HEK293 (cell line): ENCODE results near the gene SLC25A38.

Source experiments
- CTCF ChIA-PET: fragments of 350-600 bp; formaldehyde crosslinking; extraction: SDS; loops from one replicate; lab custom pipeline; 2021; ENCODE audit warnings: antibody characterized with exemption; lab: Yijun Ruan, JAX
- POLR2A ChIA-PET: fragments of 300-600 bp; formaldehyde crosslinking; extraction: SDS; loops from one replicate; lab custom pipeline; 2020; ENCODE audit warnings: antibody characterized with exemption, inconsistent platforms; lab: Yijun Ruan, JAX
- H3K27ac ChIP-seq: fragments of 200-500 bp; sonication (Bioruptor generic); 2 replicates; pipeline ENCODE4 v1.5.1; 2014; ENCODE audit warnings: low read depth, low read length, control low read depth, inconsistent platforms; ENCODE audit errors: extremely low read depth
- H3K36me3 ChIP-seq, 2 experiments: fragments of 200-500 bp in 1 of 2; sonication (Bioruptor generic) in 1 of 2; 1 replicate in 1 of 2; 2 replicates in 1 of 2; pipeline ENCODE4 v1.5.1; 2014 to 2017; ENCODE audit warnings: inconsistent platforms in 2 of 2, low read length in 2 of 2; ENCODE audit not compliant: control insufficient read depth in 2 of 2, insufficient read depth in 1 of 2
- H3K4me1 ChIP-seq: fragments of 200-500 bp; sonication (Bioruptor generic); 2 replicates; pipeline ENCODE4 v1.5.1; 2014; ENCODE audit warnings: mild to moderate bottlenecking, low read length, inconsistent platforms; ENCODE audit not compliant: control insufficient read depth, insufficient read depth
- H3K4me3 ChIP-seq: 2 replicates; pipeline ENCODE4 v1.5.1; 2011; ENCODE audit warnings: low read depth, mild to moderate bottlenecking, control low read depth, low read length, moderate library complexity
- H3K9me3 ChIP-seq: fragments of 200-500 bp; sonication (Bioruptor generic); 2 replicates; pipeline ENCODE4 v1.5.1; 2014; ENCODE audit warnings: low read depth, low read length, inconsistent platforms; ENCODE audit not compliant: control insufficient read depth, insufficient read depth
- HOXD13 ChIP-seq: sonication (generic); formaldehyde crosslinking; IDR thresholded peaks from 2 replicates; pipeline ENCODE4 v1.8.0; 2022; ENCODE audit warnings: missing genetic modification reagents, borderline replicate concordance
- KLF10 ChIP-seq: fragments of 450-650 bp; IDR thresholded peaks from 2 replicates; pipeline ENCODE4 v1.5.1; 2018; ENCODE audit warnings: missing biosample characterization, mild to moderate bottlenecking, missing genetic modification characterization
- KLF7 ChIP-seq: fragments of 450-650 bp; formaldehyde crosslinking; IDR thresholded peaks from 2 replicates; pipeline ENCODE4 v1.5.1; 2016; ENCODE audit warnings: missing biosample characterization, missing genetic modification characterization, borderline replicate concordance
- KLF8 ChIP-seq: fragments of 450-650 bp; formaldehyde crosslinking; IDR thresholded peaks from 2 replicates; pipeline ENCODE4 v1.5.1; 2016; ENCODE audit warnings: missing biosample characterization, missing genetic modification characterization
- OSR2 ChIP-seq: fragments of 450-650 bp; formaldehyde crosslinking; IDR thresholded peaks from 2 replicates; pipeline ENCODE4 v1.5.1; 2016; ENCODE audit warnings: missing biosample characterization, missing genetic modification characterization
- REPIN1 ChIP-seq: fragments of 450-650 bp; formaldehyde crosslinking; IDR thresholded peaks from 2 replicates; pipeline ENCODE4 v1.5.1; 2017; ENCODE audit warnings: missing biosample characterization, missing genetic modification characterization, low read depth
- SP7 ChIP-seq: fragments of 450-650 bp; formaldehyde crosslinking; IDR thresholded peaks from 2 replicates; pipeline ENCODE4 v1.5.1; 2016; ENCODE audit warnings: missing biosample characterization, missing genetic modification characterization
- ZBTB20 ChIP-seq: fragments of 450-650 bp; formaldehyde crosslinking; IDR thresholded peaks from 2 replicates; pipeline ENCODE4 v1.5.1; 2016; ENCODE audit warnings: missing biosample characterization, missing genetic modification characterization
- ZFP3 ChIP-seq: fragments of 450-650 bp; formaldehyde crosslinking; IDR thresholded peaks from 2 replicates; pipeline ENCODE4 v1.5.1; 2016; ENCODE audit warnings: low read depth, missing biosample characterization, missing genetic modification characterization
- ZNF19 ChIP-seq: fragments of 450-650 bp; formaldehyde crosslinking; IDR thresholded peaks from 2 replicates; pipeline ENCODE4; 2016; ENCODE audit warnings: missing biosample characterization, missing genetic modification characterization, low read depth
- ZNF202 ChIP-seq: fragments of 450-650 bp; formaldehyde crosslinking; IDR thresholded peaks from 2 replicates; pipeline ENCODE4 v1.5.1; 2016; ENCODE audit warnings: missing biosample characterization, missing genetic modification characterization, borderline replicate concordance
- ZNF350 ChIP-seq: fragments of 450-650 bp; formaldehyde crosslinking; IDR thresholded peaks from 2 replicates; pipeline ENCODE4 v1.5.0; 2017; ENCODE audit warnings: missing biosample characterization, mild to moderate bottlenecking, missing genetic modification characterization
- ZNF544 ChIP-seq: fragments of 450-650 bp; formaldehyde crosslinking; IDR thresholded peaks from 2 replicates; pipeline ENCODE4 v1.5.0; 2017; ENCODE audit warnings: missing biosample characterization, missing genetic modification characterization
- ZNF596 ChIP-seq: fragments of 450-650 bp; IDR thresholded peaks from 2 replicates; pipeline ENCODE4 v1.5.0; 2018; ENCODE audit warnings: missing biosample characterization, mild to moderate bottlenecking, missing genetic modification characterization, moderate library complexity
- ZNF777 ChIP-seq: fragments of 450-650 bp; formaldehyde crosslinking; IDR thresholded peaks from 2 replicates; pipeline ENCODE4 v1.5.1; 2017; ENCODE audit warnings: missing biosample characterization, missing genetic modification characterization, borderline replicate concordance
- ZNF792 ChIP-seq: fragments of 450-650 bp; formaldehyde crosslinking; IDR thresholded peaks from 2 replicates; pipeline ENCODE4 v1.5.1; 2016; ENCODE audit warnings: missing biosample characterization, missing genetic modification characterization
- ZSCAN30 ChIP-seq: fragments of 450-650 bp; IDR thresholded peaks from 2 replicates; pipeline ENCODE4 v1.5.1; 2018; ENCODE audit warnings: missing biosample characterization, mild to moderate bottlenecking, missing genetic modification characterization, moderate library complexity
- TF ChIP-seq, protein P1 (sequence below): fragments of 450-650 bp; formaldehyde crosslinking; IDR thresholded peaks from 2 replicates; pipeline ENCODE4 v1.5.1; 2017; ENCODE audit warnings: missing biosample characterization, missing genetic modification characterization
- TF ChIP-seq, protein P2 (sequence below): fragments of 450-650 bp; formaldehyde crosslinking; IDR thresholded peaks from 2 replicates; pipeline ENCODE4 v1.5.1; 2016; ENCODE audit warnings: missing biosample characterization, missing genetic modification characterization
- TF ChIP-seq, protein P3 (sequence below): fragments of 450-650 bp; formaldehyde crosslinking; IDR thresholded peaks from 2 replicates; pipeline ENCODE4 v1.5.1; 2016; ENCODE audit warnings: missing biosample characterization, missing genetic modification characterization
- TF ChIP-seq, protein P4 (sequence below): fragments of 450-650 bp; formaldehyde crosslinking; IDR thresholded peaks from 2 replicates; pipeline ENCODE4 v1.5.1; 2017; ENCODE audit warnings: missing biosample characterization, missing genetic modification characterization
- TF ChIP-seq, protein P5 (sequence below): fragments of 450-650 bp; formaldehyde crosslinking; conservative IDR thresholded peaks from 2 replicates; pipeline ENCODE4 v1.5.1; 2016; ENCODE audit warnings: low read depth, missing biosample characterization, missing genetic modification characterization

The SLC25A38 gene

DNA sequence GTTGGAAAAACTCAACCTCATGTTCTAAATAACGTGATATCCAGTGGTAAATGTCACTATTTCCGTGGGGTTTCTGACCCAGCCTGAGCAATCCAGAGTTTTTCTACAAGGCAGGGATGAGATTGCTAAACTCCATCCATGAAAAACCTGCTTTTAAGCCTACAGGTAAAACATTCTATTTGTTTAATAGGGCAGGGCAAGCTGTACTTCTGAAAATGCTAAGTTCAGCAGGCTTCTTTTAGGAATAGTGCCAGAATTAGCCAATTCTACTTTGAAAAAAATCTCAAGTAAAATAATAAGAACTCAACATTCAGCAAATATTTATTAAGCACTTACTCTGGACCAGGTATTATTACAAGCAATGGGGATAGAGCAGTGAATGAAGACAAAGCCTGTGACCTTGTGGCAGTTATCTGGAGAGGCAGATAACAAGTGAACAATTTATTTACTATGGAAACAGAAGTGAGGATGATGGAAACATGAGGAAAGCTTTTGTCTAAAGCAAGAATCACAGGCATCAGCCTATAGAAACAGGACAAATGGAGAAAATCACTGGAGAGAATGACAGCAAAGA, 36.7 kb downstream of the SLC25A38 start (continued):
- TF ChIP-seq, protein P1, sequence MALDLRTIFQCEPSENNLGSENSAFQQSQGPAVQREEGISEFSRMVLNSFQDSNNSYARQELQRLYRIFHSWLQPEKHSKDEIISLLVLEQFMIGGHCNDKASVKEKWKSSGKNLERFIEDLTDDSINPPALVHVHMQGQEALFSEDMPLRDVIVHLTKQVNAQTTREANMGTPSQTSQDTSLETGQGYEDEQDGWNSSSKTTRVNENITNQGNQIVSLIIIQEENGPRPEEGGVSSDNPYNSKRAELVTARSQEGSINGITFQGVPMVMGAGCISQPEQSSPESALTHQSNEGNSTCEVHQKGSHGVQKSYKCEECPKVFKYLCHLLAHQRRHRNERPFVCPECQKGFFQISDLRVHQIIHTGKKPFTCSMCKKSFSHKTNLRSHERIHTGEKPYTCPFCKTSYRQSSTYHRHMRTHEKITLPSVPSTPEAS = no peak
- TF ChIP-seq KLF10 (tag by site-specific recombination) (no peak), ZNF350 (tag by site-specific recombination) (no peak), OSR2 (tag by site-specific recombination) (no peak), HOXD13 (CRISPR knock-in tag) (no peak), ZNF596 (no peak), ZBTB20 (tag by site-specific recombination) (no peak), ZNF777 (tag by site-specific recombination) (no peak)

DNA sequence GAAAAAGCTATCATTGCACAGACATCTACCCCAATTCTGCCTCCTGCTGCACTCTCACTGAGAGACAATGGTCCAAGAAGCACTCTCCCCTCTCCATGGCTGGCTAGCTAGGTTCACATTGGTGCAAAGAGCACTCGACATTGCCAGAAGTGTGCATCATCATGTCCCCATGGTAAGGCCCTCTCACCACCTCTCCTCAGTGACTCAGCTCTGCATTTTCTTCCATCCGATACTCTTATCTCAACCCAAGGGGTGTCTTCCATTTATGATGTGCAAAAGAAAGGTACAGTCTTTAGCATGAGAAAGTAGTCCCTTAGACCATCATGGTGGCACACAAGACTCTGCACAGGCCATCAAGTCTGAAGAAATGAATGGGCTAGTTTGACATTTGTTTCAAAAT, 37.4 kb downstream of the SLC25A38 start:
- ChIA-PET POLR2A (interaction anchor here (0.5 to 0.6 kb wide), 2 partner anchors 12 to 1528 kb away, joined by 3 read pairs; no protein-coding TSS in a partner anchor), CTCF (interaction anchor here (1.6 kb wide), 1 partner anchor 27 kb away, joined by 4 read pairs; no protein-coding TSS in a partner anchor)
- TF ChIP-seq, protein P2, sequence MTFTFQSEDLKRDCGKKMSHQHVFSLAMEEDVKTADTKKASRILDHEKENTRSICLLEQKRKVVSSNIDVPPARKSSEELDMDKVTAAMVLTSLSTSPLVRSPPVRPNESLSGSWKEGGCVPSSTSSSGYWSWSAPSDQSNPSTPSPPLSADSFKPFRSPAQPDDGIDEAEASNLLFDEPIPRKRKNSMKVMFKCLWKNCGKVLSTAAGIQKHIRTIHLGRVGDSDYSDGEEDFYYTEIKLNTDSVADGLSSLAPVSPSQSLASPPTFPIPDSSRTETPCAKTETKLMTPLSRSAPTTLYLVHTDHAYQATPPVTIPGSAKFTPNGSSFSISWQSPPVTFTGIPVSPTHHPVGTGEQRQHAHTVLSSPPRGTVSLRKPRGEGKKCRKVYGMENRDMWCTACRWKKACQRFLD (tag by site-specific recombination) = no peak
- TF ChIP-seq KLF8 (tag by site-specific recombination) = no peak
- no peak for TF ChIP-seq ZNF544
- TF ChIP-seq, protein P3, sequence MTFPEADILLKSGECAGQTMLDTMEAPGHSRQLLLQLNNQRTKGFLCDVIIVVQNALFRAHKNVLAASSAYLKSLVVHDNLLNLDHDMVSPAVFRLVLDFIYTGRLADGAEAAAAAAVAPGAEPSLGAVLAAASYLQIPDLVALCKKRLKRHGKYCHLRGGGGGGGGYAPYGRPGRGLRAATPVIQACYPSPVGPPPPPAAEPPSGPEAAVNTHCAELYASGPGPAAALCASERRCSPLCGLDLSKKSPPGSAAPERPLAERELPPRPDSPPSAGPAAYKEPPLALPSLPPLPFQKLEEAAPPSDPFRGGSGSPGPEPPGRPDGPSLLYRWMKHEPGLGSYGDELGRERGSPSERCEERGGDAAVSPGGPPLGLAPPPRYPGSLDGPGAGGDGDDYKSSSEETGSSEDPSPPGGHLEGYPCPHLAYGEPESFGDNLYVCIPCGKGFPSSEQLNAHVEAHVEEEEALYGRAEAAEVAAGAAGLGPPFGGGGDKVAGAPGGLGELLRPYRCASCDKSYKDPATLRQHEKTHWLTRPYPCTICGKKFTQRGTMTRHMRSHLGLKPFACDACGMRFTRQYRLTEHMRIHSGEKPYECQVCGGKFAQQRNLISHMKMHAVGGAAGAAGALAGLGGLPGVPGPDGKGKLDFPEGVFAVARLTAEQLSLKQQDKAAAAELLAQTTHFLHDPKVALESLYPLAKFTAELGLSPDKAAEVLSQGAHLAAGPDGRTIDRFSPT (tag by site-specific recombination) = no peak
- no peak for TF ChIP-seq ZNF792 (tag by site-specific recombination)
- TF ChIP-seq, protein P4, sequence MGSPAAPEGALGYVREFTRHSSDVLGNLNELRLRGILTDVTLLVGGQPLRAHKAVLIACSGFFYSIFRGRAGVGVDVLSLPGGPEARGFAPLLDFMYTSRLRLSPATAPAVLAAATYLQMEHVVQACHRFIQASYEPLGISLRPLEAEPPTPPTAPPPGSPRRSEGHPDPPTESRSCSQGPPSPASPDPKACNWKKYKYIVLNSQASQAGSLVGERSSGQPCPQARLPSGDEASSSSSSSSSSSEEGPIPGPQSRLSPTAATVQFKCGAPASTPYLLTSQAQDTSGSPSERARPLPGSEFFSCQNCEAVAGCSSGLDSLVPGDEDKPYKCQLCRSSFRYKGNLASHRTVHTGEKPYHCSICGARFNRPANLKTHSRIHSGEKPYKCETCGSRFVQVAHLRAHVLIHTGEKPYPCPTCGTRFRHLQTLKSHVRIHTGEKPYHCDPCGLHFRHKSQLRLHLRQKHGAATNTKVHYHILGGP = no peak
- TF ChIP-seq KLF7 = no peak
- no peak for TF ChIP-seq SP7
- no peak for TF ChIP-seq ZNF202 (tag by site-specific recombination)
- TF ChIP-seq ZSCAN30 = no peak
- TF ChIP-seq, protein P5, sequence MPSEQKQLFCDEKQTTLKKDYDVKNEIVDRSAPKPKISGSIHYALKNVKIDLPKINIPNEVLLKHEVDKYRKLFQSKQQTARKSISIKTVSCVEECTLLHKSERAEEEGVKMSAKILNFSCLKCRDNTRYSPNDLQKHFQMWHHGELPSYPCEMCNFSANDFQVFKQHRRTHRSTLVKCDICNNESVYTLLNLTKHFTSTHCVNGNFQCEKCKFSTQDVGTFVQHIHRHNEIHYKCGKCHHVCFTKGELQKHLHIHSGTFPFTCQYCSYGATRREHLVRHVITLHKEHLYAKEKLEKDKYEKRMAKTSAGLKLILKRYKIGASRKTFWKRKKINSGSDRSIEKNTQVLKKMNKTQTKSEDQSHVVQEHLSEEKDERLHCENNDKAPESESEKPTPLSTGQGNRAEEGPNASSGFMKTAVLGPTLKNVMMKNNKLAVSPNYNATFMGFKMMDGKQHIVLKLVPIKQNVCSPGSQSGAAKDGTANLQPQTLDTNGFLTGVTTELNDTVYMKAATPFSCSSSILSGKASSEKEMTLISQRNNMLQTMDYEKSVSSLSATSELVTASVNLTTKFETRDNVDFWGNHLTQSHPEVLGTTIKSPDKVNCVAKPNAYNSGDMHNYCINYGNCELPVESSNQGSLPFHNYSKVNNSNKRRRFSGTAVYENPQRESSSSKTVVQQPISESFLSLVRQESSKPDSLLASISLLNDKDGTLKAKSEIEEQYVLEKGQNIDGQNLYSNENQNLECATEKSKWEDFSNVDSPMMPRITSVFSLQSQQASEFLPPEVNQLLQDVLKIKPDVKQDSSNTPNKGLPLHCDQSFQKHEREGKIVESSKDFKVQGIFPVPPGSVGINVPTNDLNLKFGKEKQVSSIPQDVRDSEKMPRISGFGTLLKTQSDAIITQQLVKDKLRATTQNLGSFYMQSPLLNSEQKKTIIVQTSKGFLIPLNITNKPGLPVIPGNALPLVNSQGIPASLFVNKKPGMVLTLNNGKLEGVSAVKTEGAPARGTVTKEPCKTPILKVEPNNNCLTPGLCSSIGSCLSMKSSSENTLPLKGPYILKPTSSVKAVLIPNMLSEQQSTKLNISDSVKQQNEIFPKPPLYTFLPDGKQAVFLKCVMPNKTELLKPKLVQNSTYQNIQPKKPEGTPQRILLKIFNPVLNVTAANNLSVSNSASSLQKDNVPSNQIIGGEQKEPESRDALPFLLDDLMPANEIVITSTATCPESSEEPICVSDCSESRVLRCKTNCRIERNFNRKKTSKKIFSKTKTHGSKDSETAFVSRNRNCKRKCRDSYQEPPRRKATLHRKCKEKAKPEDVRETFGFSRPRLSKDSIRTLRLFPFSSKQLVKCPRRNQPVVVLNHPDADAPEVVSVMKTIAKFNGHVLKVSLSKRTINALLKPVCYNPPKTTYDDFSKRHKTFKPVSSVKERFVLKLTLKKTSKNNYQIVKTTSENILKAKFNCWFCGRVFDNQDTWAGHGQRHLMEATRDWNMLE (tag by site-specific recombination) = no peak
- TF ChIP-seq ZFP3 (tag by site-specific recombination) = no peak
- TF ChIP-seq REPIN1 = no peak
- no peak for TF ChIP-seq ZNF19 (tag by site-specific recombination)
- H3K36me3 ChIP-seq = no peaks in the 10 kb centered on the region
- H3K9me3 ChIP-seq = no peaks in the 10 kb centered on the region
- H3K27ac ChIP-seq = no peak overlapping the region
- no peaks in the 10 kb centered on the region for H3K4me1 ChIP-seq
- no peak overlapping the region for H3K4me3 ChIP-seq
